ENCODE measurements around the gene SOX2.

GRCh38 chr3:181690769-181691168 lies 21.0 kb upstream of the SOX2 start:
- TF ChIP-seq, protein P1, sequence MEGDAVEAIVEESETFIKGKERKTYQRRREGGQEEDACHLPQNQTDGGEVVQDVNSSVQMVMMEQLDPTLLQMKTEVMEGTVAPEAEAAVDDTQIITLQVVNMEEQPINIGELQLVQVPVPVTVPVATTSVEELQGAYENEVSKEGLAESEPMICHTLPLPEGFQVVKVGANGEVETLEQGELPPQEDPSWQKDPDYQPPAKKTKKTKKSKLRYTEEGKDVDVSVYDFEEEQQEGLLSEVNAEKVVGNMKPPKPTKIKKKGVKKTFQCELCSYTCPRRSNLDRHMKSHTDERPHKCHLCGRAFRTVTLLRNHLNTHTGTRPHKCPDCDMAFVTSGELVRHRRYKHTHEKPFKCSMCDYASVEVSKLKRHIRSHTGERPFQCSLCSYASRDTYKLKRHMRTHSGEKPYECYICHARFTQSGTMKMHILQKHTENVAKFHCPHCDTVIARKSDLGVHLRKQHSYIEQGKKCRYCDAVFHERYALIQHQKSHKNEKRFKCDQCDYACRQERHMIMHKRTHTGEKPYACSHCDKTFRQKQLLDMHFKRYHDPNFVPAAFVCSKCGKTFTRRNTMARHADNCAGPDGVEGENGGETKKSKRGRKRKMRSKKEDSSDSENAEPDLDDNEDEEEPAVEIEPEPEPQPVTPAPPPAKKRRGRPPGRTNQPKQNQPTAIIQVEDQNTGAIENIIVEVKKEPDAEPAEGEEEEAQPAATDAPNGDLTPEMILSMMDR (IDR thresholded peaks at IDR 0.05), result no peak
- TF ChIP-seq, protein P2, sequence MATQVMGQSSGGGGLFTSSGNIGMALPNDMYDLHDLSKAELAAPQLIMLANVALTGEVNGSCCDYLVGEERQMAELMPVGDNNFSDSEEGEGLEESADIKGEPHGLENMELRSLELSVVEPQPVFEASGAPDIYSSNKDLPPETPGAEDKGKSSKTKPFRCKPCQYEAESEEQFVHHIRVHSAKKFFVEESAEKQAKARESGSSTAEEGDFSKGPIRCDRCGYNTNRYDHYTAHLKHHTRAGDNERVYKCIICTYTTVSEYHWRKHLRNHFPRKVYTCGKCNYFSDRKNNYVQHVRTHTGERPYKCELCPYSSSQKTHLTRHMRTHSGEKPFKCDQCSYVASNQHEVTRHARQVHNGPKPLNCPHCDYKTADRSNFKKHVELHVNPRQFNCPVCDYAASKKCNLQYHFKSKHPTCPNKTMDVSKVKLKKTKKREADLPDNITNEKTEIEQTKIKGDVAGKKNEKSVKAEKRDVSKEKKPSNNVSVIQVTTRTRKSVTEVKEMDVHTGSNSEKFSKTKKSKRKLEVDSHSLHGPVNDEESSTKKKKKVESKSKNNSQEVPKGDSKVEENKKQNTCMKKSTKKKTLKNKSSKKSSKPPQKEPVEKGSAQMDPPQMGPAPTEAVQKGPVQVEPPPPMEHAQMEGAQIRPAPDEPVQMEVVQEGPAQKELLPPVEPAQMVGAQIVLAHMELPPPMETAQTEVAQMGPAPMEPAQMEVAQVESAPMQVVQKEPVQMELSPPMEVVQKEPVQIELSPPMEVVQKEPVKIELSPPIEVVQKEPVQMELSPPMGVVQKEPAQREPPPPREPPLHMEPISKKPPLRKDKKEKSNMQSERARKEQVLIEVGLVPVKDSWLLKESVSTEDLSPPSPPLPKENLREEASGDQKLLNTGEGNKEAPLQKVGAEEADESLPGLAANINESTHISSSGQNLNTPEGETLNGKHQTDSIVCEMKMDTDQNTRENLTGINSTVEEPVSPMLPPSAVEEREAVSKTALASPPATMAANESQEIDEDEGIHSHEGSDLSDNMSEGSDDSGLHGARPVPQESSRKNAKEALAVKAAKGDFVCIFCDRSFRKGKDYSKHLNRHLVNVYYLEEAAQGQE (IDR thresholded peaks at IDR 0.05; ENCODE audit: insufficient read depth in 1 of 2, low read depth in 2 of 2, low read length in 1 of 2), result no peak
- TF ChIP-seq POLR2AphosphoS5 (IDR thresholded peaks at IDR 0.05; ENCODE audit: low read depth, low read length), result no peak
